Brain microvascular endothelial cell (primary cell): ENCODE results near the gene BID.
A peak's percentile ranks its signal among the peaks of the same experiment; 100 is the strongest.

ENCODE experiments used
- DNase-seq: peaks from one replicate; pipeline ENCODE4 v3.0.0-alpha.2; 2020
- H3K27ac ChIP-seq: fragments of 250-450 bp; sonication (Bioruptor Pico); 2 replicates; pipeline ENCODE4 v1.5.1; 2020; ENCODE audit warnings: mild to moderate bottlenecking, moderate library complexity
- H3K27me3 ChIP-seq: fragments of 250-450 bp; sonication (Bioruptor Pico); replicated peaks from 2 replicates; pipeline ENCODE4 v1.5.1; 2020; ENCODE audit warnings: mild to moderate bottlenecking
- H3K36me3 ChIP-seq: fragments of 250-450 bp; sonication (Bioruptor Pico); replicated peaks from 2 replicates; pipeline ENCODE4 v1.5.1; 2020; ENCODE audit warnings: mild to moderate bottlenecking
- H3K4me3 ChIP-seq: 2 replicates; pipeline ENCODE4 v1.5.1; 2011; ENCODE audit warnings: low read depth, mild to moderate bottlenecking, control low read depth, low read length, moderate library complexity
- in situ Hi-C: cut with HindIII; loops from 2 replicates; pipeline ENCODE4 v1.10.0; 2017; ENCODE audit warnings: low sequenced_read_pairs, low pct_ligation_motif_present
- TF ChIP-seq, protein P1 (sequence below): IDR thresholded peaks from 2 replicates; pipeline ENCODE4 v1.5.1; 2011; ENCODE audit warnings: low read depth, mild to moderate bottlenecking, moderate library complexity, low read length, control low read depth, inconsistent platforms; ENCODE audit errors: missing control alignments

BID gene

DNA sequence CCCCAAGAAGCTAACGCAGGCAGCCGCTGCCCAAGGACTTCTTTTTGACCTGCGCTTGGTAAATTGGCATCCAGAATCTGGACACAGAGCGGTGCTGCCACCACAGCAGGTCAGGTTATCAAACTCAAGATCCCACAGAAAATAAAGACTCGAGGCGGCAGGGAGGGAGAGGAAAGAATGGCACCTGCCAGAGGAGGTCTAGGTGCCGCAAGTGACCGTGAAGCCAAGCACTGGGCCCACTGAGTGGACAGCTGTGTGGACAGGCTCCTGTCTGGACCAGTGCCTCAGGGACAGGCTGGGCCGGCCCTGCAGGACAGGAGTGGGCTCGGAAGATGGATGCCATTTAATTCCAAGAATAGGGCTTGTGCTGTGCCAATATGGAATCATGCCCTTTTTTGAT, 27.4 kb downstream of the BID start:
- Histone ChIP-seq H3K36me3 (no peaks in the 10 kb centered on the region), H3K4me3 (no peak overlapping the region), H3K27me3 (no peaks in the 10 kb centered on the region), H3K27ac (no peak overlapping the region)
- in situ Hi-C loops = no loop called here
- TF ChIP-seq, protein P1, sequence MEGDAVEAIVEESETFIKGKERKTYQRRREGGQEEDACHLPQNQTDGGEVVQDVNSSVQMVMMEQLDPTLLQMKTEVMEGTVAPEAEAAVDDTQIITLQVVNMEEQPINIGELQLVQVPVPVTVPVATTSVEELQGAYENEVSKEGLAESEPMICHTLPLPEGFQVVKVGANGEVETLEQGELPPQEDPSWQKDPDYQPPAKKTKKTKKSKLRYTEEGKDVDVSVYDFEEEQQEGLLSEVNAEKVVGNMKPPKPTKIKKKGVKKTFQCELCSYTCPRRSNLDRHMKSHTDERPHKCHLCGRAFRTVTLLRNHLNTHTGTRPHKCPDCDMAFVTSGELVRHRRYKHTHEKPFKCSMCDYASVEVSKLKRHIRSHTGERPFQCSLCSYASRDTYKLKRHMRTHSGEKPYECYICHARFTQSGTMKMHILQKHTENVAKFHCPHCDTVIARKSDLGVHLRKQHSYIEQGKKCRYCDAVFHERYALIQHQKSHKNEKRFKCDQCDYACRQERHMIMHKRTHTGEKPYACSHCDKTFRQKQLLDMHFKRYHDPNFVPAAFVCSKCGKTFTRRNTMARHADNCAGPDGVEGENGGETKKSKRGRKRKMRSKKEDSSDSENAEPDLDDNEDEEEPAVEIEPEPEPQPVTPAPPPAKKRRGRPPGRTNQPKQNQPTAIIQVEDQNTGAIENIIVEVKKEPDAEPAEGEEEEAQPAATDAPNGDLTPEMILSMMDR = no peak
- no peak for DNase-seq

DNA sequence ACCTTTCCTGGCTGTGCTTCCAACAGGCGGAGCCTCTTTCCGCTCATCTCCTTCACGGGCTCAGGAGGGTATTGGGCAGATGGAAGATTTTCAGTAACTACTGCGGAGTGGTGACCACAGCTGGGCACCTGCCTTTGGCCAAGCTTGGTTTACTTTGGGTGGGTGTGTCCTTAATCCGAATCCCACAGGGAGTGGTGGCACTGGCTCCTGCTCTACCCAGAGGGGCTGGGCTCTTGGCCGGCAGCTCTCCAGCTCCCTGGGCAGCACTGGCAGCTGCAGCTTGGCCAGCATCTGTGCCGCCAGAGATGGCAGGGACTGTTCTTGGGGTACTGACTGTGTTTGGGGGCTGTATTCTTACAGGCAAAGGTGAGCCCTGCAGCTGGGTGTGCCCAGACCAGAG, 29.8 kb downstream of the BID start:
- TF ChIP-seq, protein P1 = no peak

DNA sequence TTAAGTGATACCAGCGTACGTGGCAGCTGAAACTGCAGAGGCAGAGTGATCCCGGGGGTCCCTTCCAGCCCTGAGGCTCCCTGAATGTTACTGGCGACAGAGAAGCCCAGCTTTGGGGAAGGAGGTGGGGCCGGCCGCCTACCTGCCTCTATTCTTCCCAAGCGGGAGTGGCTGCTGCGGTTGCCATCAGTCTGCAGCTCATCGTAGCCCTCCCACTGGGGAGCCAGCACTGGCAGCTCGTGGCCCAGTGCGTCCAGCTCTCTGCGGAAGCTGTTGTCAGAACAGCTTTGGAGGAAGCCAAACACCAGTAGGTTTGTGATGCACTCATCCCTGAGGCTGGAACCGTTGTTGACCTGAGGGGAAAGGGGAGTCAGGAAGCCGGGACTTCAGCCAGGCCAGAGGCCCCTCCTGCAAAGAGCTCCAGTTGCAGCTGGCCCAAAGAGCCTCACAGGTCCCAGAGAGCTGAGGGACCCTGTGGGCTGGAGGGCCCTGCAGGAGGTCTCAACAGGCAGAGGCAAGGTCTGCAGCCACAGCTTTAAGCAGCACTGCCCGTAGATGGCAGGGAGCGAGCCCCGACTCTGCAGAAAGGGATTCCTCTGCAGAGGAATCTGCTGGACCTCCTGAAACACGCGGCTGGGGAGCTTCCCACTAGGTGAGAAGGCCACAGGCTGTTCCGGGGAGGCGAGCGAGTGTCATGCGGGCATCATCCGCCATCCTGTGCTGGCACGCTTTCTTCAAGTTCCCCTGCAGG, 30.4 kb downstream of the BID start:
- no peak overlapping the region for H3K27ac ChIP-seq
- no peak for DNase-seq
- in situ Hi-C loops = no loop called here
- H3K27me3 ChIP-seq = no peaks in the 10 kb centered on the region
- TF ChIP-seq, protein P1 = no peak
- H3K4me3 ChIP-seq = no peak overlapping the region
- H3K36me3 ChIP-seq = no peaks in the 10 kb centered on the region

More for the DNA sequence above, 29.8 kb downstream of the BID start:
- Histone ChIP-seq H3K4me3 (no peak overlapping the region), H3K27ac (no peak overlapping the region), H3K36me3 (no peaks in the 10 kb centered on the region), H3K27me3 (no peaks in the 10 kb centered on the region)
- DNase-seq = no peak
- in situ Hi-C loops = no loop called here

DNA sequence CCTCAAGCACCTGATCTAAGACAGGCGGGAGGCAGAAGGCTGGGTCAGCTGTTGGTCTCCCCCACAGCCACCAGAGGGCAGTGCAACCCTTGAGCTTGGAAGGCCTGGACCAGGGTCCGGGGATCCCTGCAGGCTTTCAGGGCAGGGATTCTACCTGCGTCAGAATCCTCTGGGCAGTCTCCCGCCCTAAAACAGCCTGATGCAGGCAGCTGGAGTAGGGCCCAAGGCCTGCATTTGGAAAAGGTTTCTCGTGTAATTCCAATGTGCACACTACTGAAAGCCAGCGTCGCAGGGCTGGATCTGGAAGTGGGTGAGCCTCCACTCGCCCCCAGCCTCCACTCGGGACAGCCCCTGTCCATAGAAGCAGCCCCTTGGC, 31.8 kb downstream of the BID start:
- Histone ChIP-seq H3K4me3 (no peak overlapping the region), H3K27me3 (no peaks in the 10 kb centered on the region), H3K36me3 (peaks cover under 1% of the 10 kb centered on the region), H3K27ac (no peak overlapping the region)
- peak; percentile 71 for DNase-seq
- in situ Hi-C loops = no loop called here
- TF ChIP-seq, protein P1 = peak; percentile 91

DNA sequence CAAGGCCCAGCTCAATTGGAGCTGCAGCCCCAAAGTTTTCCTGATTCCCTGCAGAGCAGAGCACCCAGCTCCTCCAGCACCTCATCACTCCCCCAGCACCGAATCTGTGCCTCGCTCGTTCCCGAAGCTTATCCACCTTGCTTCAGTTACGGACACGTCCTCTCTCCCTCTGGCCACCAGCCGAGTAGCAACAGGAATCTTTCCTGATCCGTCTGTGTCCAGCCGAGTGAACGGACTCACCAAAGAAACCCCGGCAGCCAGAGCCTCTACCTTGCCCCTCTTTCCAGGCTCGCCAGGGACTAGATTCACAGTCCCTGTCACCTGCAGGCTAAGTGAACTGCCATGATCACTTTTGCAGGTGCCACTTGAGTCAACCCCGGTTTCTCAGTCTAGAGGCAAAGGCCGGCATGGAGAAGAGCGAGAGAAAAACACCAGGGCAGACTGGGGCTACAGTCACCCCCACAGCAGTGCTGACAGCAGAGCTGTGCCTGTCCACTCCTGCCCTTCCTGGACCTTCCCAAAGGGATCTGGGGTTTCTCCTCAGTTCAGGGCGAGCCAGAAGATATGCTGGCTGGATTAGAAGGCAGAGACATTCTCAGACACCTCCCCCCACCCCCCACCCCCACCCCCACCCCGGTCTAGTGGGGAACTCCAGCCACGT, 32.3 kb downstream of the BID start:
- TF ChIP-seq, protein P1 = no peak
- H3K36me3 ChIP-seq = peaks cover 2% of the 10 kb centered on the region
- in situ Hi-C loops = no loop called here
- no peaks in the 10 kb centered on the region for H3K27me3 ChIP-seq
- H3K4me3 ChIP-seq = no peak overlapping the region
- no peak overlapping the region for H3K27ac ChIP-seq
- DNase-seq = no peak
